Sigmoid colon (tissue), 4 donors: Measurements from ENCODE around the gene SPATA31D3.

Source experiments
- POLR2A ChIP-seq, 2 donors: fragments of 450-650 bp; IDR thresholded peaks; one replicate each; pipeline ENCODE4 v1.6.1; 2016; ENCODE audit warnings: antibody characterized with exemption in 2 of 2, mild to moderate bottlenecking in 2 of 2, moderate library complexity in 2 of 2
- POLR2AphosphoS5 ChIP-seq, 4 donors: sonication (generic); formaldehyde crosslinking; IDR thresholded peaks; one replicate each; pipeline ENCODE4 v1.6.1; 2017; ENCODE audit warnings: antibody characterized with exemption in 4 of 4
- TF ChIP-seq, protein P1 (sequence below), 4 experiments: fragments of 450-650 bp in 3 of 4; fragments of 200-600 bp in 1 of 4; IDR thresholded peaks; one replicate each; pipeline ENCODE4 v1.5.1; 2016 to 2019; ENCODE audit warnings: antibody characterized with exemption in 4 of 4, mild to moderate bottlenecking in 3 of 4, moderate library complexity in 2 of 4

DNA sequence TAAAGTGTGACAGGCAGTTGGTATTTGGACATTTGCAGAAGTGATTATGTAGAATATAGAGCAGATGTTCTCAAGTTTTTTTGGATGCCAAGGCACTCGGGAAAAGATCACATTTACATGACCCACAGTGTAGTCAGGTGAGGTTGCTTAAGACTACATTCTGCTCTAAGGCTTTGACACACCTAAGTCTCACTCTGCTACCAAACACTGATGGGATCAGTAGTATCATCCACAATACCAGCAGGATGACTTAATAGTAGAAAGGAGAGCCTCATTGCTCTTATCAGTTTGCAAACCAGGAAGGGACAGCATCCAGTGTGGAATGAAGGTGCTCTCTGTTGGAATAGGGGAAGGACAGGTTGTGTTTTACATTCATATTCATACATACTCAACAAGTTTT lies 42.8 kb downstream of the SPATA31D3 start:
- TF ChIP-seq, protein P1, sequence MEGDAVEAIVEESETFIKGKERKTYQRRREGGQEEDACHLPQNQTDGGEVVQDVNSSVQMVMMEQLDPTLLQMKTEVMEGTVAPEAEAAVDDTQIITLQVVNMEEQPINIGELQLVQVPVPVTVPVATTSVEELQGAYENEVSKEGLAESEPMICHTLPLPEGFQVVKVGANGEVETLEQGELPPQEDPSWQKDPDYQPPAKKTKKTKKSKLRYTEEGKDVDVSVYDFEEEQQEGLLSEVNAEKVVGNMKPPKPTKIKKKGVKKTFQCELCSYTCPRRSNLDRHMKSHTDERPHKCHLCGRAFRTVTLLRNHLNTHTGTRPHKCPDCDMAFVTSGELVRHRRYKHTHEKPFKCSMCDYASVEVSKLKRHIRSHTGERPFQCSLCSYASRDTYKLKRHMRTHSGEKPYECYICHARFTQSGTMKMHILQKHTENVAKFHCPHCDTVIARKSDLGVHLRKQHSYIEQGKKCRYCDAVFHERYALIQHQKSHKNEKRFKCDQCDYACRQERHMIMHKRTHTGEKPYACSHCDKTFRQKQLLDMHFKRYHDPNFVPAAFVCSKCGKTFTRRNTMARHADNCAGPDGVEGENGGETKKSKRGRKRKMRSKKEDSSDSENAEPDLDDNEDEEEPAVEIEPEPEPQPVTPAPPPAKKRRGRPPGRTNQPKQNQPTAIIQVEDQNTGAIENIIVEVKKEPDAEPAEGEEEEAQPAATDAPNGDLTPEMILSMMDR (IDR thresholded peaks at IDR 0.05) = no peak
- TF ChIP-seq POLR2AphosphoS5 (IDR thresholded peaks at IDR 0.05) (no peak), POLR2A (IDR thresholded peaks at IDR 0.05) (no peak)
